ENCODE measurements around the gene HUS1B.
A peak's percentile ranks its signal among the peaks of the same experiment; 100 is the strongest.

Gene HUS1B

DNA sequence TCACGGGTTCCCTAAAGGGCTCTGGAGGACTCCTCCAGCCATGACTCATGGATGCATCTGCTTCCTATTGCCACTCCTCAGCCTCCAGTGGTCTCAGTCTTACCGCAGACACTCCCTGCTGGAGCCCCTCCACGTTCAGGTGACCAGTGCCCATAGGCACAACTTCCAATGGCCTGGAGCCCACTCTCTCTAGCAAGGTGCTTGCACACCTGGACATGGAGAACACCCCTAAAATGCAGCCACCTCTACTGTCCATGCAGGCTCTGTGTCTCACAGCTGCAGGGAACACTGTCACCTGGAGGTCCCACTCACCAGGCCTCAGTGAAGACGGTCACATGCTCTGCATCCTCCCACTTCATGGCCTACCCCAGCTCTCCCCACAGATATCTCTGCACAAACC lies 36.0 kb downstream of the HUS1B start:
- DNase-seq, result no peak

DNA sequence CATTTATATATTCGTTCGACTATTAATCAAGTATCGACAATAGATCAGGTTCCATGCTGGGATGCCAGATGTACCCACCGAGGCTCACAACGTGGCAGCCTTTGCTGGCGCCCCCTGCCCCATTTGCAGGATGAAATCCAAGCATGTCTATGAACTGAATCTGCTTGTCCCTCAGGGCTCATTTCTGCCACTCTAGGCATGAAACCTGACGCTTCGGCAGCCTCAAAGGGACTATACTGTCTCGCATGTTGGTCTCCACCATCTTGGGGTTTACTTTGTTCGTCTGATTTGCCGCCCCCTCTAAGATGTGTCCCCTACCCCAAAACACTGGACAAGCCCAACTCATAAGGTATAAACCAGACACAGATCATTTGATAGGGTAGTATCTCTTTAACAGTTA lies 36.7 kb downstream of the HUS1B start:
- DNase-seq, result no peak

DNA sequence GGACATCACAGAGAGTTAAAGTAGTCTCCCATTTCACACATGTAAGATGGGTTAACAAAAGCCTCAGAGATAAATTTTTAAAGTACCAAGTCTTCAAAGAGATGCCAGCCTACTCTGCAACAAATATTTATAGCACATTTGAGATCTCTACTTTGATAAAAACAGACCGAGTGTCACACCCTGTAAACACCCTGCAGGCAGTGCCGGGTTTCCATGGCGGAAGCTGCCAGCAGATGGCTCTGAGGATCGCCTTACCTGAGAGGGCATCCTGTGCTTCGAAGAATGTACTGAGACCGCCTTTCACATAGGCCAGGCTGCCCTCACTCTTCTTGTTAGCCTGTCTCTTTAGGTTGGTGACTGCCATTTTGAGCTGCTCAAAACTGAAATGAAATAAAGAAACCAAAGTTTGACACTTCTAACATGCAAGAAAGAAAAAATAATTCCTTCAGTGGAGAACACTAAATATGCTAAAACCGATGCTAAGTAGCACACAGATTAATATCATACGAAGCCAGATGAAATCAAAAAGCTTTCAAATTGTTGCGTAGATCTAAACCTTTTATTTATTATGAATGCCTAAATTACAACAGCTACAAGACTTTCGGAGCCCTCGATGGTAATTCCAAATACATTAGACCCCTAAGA lies 39.3 kb downstream of the HUS1B start:
- peak; percentile 1 for DNase-seq

DNA sequence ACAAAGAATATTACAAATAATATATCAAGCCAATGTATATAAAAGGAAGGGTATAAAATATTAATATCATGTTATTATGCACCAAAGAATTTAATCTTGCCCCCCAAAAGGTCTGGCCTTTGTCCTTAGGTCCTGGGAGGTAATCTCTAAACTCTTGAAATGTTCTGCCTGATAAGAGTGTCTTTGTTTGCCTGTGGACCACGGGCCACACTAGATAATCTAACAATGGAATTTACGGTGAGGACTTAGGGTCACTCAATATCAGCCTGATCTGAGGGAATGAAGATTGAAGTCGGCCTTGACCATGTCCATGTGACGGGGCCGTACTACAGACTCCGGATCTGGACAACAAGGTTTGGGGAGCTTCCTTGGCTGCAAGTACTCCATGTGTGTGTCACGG lies 42.9 kb downstream of the HUS1B start:
- no peak for DNase-seq

DNA sequence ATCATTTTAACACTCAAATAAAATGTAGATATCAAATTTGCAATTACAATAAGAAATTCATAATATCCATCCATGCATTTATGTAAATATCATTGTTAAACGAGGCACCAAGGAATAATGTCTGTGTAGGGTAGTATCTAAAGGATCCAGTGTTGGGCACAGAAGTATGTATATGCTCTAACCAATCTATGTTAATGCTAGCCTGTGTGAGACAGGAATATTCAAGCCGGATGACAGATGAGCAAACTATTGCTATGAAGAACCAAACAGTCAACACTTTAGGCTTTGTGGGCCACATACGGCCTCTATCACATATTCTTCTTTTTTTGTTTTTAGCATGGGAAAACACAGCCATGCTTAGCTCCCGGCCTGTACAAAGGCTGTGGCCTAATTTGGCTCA lies 45.0 kb downstream of the HUS1B start:
- no peak for DNase-seq

DNA sequence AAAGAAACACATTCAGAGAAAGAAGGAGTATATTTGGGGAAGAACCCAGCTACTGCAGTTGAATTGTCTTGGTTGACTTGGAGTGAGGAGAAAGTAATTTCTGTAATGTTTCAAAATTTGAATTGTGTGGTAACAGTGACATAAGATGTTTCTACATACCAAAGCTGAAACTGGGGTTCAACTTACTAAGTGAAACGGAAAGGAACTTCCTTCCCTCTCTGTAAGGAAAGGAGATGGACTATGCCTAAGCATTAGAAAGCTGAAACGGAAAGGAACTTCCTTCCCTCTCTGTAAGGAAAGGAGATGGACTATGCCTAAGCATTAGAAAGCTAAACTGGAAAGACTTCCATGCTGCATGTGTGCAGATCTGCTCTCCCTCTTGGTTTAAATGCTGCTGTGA lies 46.0 kb downstream of the HUS1B start:
- no peak for DNase-seq

DNA sequence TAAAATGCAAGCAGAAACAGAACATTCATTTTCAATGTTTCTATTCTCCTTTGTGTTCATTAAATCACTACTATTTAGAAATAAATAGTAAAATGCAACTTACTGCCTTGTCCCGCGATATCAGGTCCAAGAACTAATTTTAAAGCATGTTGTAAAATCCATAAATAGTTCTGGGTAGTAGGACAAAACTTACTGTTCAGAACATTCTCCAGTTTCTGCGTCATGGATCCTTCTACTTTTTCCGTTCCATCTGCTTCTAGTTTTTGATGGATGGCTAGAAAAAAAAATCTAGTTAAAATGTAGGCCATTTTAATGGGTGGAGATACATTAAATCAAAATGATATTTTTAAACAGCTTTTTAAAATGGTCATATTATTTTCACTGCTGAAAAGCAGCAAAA lies 47.0 kb downstream of the HUS1B start:
- DNase-seq, result no peak

DNA sequence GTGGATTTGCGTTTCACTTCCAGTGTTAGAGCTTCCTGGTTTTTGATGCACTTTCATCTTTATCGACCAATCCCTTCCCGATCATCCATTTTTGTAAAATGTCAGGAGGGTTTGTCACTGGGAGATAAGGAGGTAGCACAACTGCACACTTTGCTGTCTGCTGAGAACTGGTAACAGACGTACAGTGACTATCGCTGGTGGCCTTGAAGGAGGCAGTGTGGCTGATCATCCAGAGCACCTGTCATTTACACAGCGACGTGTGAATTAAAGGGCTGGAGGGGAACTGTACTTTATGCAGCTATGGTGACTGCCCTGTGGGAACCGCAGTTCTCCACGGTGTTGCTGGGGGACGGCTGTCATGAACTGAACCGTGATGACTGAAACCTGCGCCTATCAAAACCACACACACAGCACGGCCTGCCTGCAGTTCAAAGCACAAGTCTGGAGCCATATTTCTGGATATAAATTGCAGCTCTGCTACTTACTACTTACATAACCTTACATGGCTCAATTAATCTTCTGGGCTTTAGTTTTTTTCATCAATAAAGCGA lies 50.0 kb downstream of the HUS1B start:
- no peak for DNase-seq

All from central memory CD4-positive, alpha-beta T cell (primary cell).